Neural progenitor cell (in vitro differentiated cells): ENCODE measurements around the gene KRT77. TPM values are rescaled to one million over a fixed set of nuclear protein-coding genes. Genes with fewer than 3 reads are reported as not detected.

Experiments
- DNase-seq: peaks from one replicate; pipeline ENCODE4 v3.0.0-alpha.2; 2016; ENCODE audit warnings: low spot score
- H2AFZ ChIP-seq: fragments of 200-600 bp; sonication (generic); replicated peaks from 2 replicates; pipeline ENCODE4 v1.6.1; 2016; ENCODE audit warnings: antibody characterized with exemption
- H3F3A ChIP-seq: fragments of 200-600 bp; sonication (generic); 2 replicates; pipeline ENCODE4 v1.6.1; 2016; ENCODE audit warnings: antibody characterized with exemption, low read depth
- H3K27ac ChIP-seq: fragments of 200-600 bp; sonication (generic); 2 replicates; pipeline ENCODE4 v1.5.1; 2016; ENCODE audit warnings: mild to moderate bottlenecking
- H3K27me3 ChIP-seq: fragments of 200-600 bp; sonication (generic); 2 replicates; pipeline ENCODE4 v1.6.1; 2016; ENCODE audit warnings: mild to moderate bottlenecking, moderate library complexity
- H3K36me3 ChIP-seq: fragments of 200-600 bp; sonication (generic); 2 replicates; pipeline ENCODE4 v1.5.1; 2016
- H3K4me1 ChIP-seq: fragments of 200-600 bp; sonication (generic); 2 replicates; pipeline ENCODE4 v1.6.1; 2016; ENCODE audit warnings: mixed run types
- H3K4me2 ChIP-seq: fragments of 200-600 bp; sonication (generic); 2 replicates; pipeline ENCODE4 v1.6.1; 2016
- H3K4me3 ChIP-seq: fragments of 200-600 bp; sonication (generic); 2 replicates; pipeline ENCODE4 v1.5.1; 2016
- H3K79me2 ChIP-seq: fragments of 200-600 bp; sonication (generic); 2 replicates; pipeline ENCODE4 v1.6.1; 2016; ENCODE audit warnings: low read depth
- H3K9ac ChIP-seq: fragments of 200-600 bp; sonication (generic); 2 replicates; pipeline ENCODE4 v1.6.1; 2016
- H3K9me3 ChIP-seq: fragments of 200-600 bp; sonication (generic); 2 replicates; pipeline ENCODE4 v1.5.1; 2016; ENCODE audit warnings: low read depth
- H4K20me1 ChIP-seq: fragments of 200-600 bp; sonication (generic); 2 replicates; pipeline ENCODE4 v1.6.1; 2016; ENCODE audit warnings: low read depth
- H3K27ac Mint-ChIP-seq: 3 replicates; pipeline ENCODE4 v1.8.0; 2021; ENCODE audit warnings: mixed read lengths
- H3K27me3 Mint-ChIP-seq: 2 replicates; pipeline ENCODE4 v1.8.0; 2022; ENCODE audit warnings: low read depth, mild to moderate bottlenecking, inconsistent platforms, moderate library complexity, mixed read lengths; ENCODE audit not compliant: insufficient read depth
- H3K36me3 Mint-ChIP-seq: 3 replicates; pipeline ENCODE4 v1.8.0; 2021; ENCODE audit warnings: mixed read lengths
- H3K4me1 Mint-ChIP-seq: 3 replicates; pipeline ENCODE4 v1.8.0; 2021; ENCODE audit warnings: mixed read lengths
- H3K4me3 Mint-ChIP-seq: 3 replicates; pipeline ENCODE4 v1.8.0; 2021; ENCODE audit warnings: mild to moderate bottlenecking, moderate library complexity, mixed read lengths
- H3K9me3 Mint-ChIP-seq: 3 replicates; pipeline ENCODE4 v1.8.0; 2020; ENCODE audit warnings: mixed read lengths
- EZH2 ChIP-seq: fragments of 200-600 bp; sonication (generic); IDR thresholded peaks from 2 replicates; pipeline ENCODE4 v1.6.1; 2017; ENCODE audit warnings: antibody characterized with exemption, mild to moderate bottlenecking, moderate library complexity
- EZH2phosphoT487 ChIP-seq: fragments of 200-600 bp; sonication (generic); IDR thresholded peaks from 2 replicates; pipeline ENCODE4 v1.6.1; 2017; ENCODE audit warnings: antibody characterized with exemption
- total RNA-seq: library from RNA; depleted of rRNA; stranded (reverse); fragments of >200 nt; gene quantifications from 2 replicates; pipeline ENCODE4 v1.2.3, GENCODE V29; 2015; ENCODE audit warnings: low replicate concordance
- TF ChIP-seq, protein P1 (sequence below): fragments of 200-600 bp; sonication (generic); IDR thresholded peaks from 2 replicates; pipeline ENCODE4 v1.5.1; 2017; ENCODE audit warnings: antibody characterized with exemption, mild to moderate bottlenecking

The KRT77 gene
- total RNA-seq, 1 donor from 2014 or later: 0.47 TPM

DNA sequence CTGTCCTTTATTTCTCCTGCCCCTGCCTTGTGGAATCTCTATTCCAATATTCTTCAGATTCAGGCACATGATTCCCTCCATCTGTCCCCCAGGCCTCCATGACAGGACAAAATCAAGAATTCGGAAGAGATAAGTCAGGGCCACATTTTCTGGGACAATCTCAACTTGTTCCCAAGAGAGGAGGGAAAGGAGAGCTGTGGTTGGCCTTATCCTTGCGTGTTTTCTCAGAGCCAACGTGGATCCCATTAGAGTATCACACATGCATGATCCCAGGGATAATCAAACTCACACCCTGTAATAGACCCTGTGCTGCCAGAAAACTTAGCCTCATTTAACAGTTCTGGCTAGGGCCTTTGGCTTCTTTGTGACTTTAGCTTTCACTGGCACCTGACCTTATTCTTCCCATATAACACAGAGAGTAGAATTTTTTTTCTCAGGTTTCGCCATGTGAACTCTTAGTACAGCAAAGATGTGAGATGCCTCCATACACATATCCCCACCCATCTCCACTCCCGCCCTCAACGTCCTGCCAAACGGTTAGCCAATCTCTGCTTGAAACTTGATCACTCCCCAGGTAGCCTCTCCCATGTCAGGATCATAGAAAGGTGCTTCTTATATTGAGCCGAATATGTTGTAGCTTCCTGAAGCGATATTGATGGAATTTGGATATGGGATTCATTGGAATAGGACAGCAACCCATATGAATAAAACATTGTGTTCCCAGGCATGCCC, 16.4 kb downstream of the KRT77 start:
- Histone ChIP-seq H3K9me3 (no peaks in the 10 kb centered on the region), H3K27me3 (peaks cover 57% of the 10 kb centered on the region), H3K4me2 (no peak overlapping the region), H3K9ac (no peak overlapping the region), H3F3A (peaks cover 5% of the 10 kb centered on the region), H2AFZ (no peak overlapping the region), H3K36me3 (no peaks in the 10 kb centered on the region), H3K27ac (no peak overlapping the region), H3K4me1 (peaks cover 8% of the 10 kb centered on the region), H3K4me3 (no peak overlapping the region), H3K79me2 (no peaks in the 10 kb centered on the region), H4K20me1 (no peaks in the 10 kb centered on the region)
- no peaks in the 10 kb centered on the region for H3K9me3 Mint-ChIP-seq
- TF ChIP-seq EZH2 (no peak), EZH2phosphoT487 (no peak)
- TF ChIP-seq, protein P1, sequence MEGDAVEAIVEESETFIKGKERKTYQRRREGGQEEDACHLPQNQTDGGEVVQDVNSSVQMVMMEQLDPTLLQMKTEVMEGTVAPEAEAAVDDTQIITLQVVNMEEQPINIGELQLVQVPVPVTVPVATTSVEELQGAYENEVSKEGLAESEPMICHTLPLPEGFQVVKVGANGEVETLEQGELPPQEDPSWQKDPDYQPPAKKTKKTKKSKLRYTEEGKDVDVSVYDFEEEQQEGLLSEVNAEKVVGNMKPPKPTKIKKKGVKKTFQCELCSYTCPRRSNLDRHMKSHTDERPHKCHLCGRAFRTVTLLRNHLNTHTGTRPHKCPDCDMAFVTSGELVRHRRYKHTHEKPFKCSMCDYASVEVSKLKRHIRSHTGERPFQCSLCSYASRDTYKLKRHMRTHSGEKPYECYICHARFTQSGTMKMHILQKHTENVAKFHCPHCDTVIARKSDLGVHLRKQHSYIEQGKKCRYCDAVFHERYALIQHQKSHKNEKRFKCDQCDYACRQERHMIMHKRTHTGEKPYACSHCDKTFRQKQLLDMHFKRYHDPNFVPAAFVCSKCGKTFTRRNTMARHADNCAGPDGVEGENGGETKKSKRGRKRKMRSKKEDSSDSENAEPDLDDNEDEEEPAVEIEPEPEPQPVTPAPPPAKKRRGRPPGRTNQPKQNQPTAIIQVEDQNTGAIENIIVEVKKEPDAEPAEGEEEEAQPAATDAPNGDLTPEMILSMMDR: no peak
- peaks cover 12% of the 10 kb centered on the region for H3K4me1 Mint-ChIP-seq
- H3K27me3 Mint-ChIP-seq: peaks cover 33% of the 10 kb centered on the region
- no peak overlapping the region for H3K27ac Mint-ChIP-seq
- no peaks in the 10 kb centered on the region for H3K36me3 Mint-ChIP-seq
- DNase-seq: no peak
- no peak overlapping the region for H3K4me3 Mint-ChIP-seq

GRCh38 chr12:52686063-52686462, 17.3 kb downstream of the KRT77 start:
- no peaks in the 10 kb centered on the region for H3F3A ChIP-seq
- no peak overlapping the region for H3K4me3 ChIP-seq
- H3K9ac ChIP-seq: no peak overlapping the region
- no peaks in the 10 kb centered on the region for H4K20me1 ChIP-seq
- Mint-ChIP-seq H3K27ac (no peak overlapping the region), H3K27me3 (peaks cover 26% of the 10 kb centered on the region), H3K36me3 (no peaks in the 10 kb centered on the region), H3K4me1 (peaks cover 4% of the 10 kb centered on the region), H3K4me3 (no peak overlapping the region), H3K9me3 (no peaks in the 10 kb centered on the region)
- H3K27me3 ChIP-seq: peaks cover 48% of the 10 kb centered on the region
- H3K79me2 ChIP-seq: no peaks in the 10 kb centered on the region
- H3K4me1 ChIP-seq: peaks cover 5% of the 10 kb centered on the region
- H3K9me3 ChIP-seq: no peaks in the 10 kb centered on the region
- H3K36me3 ChIP-seq: no peaks in the 10 kb centered on the region
- H2AFZ ChIP-seq: no peak overlapping the region
- TF ChIP-seq EZH2: no peak
- TF ChIP-seq, protein P1: no peak
- H3K27ac ChIP-seq: no peak overlapping the region
- H3K4me2 ChIP-seq: no peak overlapping the region
- DNase-seq: no peak

GRCh38 chr12:52685406-52685890, 17.9 kb downstream of the KRT77 start:
- Histone ChIP-seq H3K27me3 (peaks cover 48% of the 10 kb centered on the region), H3K4me1 (no peaks in the 10 kb centered on the region), H3F3A (no peaks in the 10 kb centered on the region), H3K4me3 (no peak overlapping the region), H3K79me2 (no peaks in the 10 kb centered on the region), H3K27ac (no peak overlapping the region), H3K9me3 (no peaks in the 10 kb centered on the region), H3K4me2 (no peak overlapping the region), H2AFZ (no peak overlapping the region), H4K20me1 (no peaks in the 10 kb centered on the region), H3K9ac (no peak overlapping the region), H3K36me3 (no peaks in the 10 kb centered on the region)
- Mint-ChIP-seq H3K36me3 (no peaks in the 10 kb centered on the region), H3K27me3 (peaks cover 24% of the 10 kb centered on the region), H3K4me1 (no peaks in the 10 kb centered on the region), H3K27ac (no peak overlapping the region), H3K9me3 (no peaks in the 10 kb centered on the region), H3K4me3 (no peak overlapping the region)
- no peak for TF ChIP-seq EZH2
- no peak for DNase-seq

- peaks cover 23% of the 10 kb centered on the region for H3K27me3 Mint-ChIP-seq
- no peaks in the 10 kb centered on the region for H3K4me1 Mint-ChIP-seq
- no peak overlapping the region for H3K4me3 Mint-ChIP-seq
- H3K4me2 ChIP-seq: no peak overlapping the region
- H3K79me2 ChIP-seq: no peaks in the 10 kb centered on the region
- H3K27ac Mint-ChIP-seq: no peak overlapping the region
- no peak overlapping the region for H3K27ac ChIP-seq
- no peaks in the 10 kb centered on the region for H3K9me3 Mint-ChIP-seq
- no peaks in the 10 kb centered on the region for H3F3A ChIP-seq
- no peak for DNase-seq
- H3K27me3 ChIP-seq: peaks cover 47% of the 10 kb centered on the region
- H3K4me3 ChIP-seq: no peak overlapping the region
- no peaks in the 10 kb centered on the region for H3K36me3 ChIP-seq
- TF ChIP-seq EZH2phosphoT487 (no peak), EZH2 (no peak)
- TF ChIP-seq, protein P1: no peak
- no peak overlapping the region for H3K9ac ChIP-seq
- H4K20me1 ChIP-seq: no peaks in the 10 kb centered on the region
- H3K4me1 ChIP-seq: no peaks in the 10 kb centered on the region
- H2AFZ ChIP-seq: no peak overlapping the region
- no peaks in the 10 kb centered on the region for H3K36me3 Mint-ChIP-seq
- no peaks in the 10 kb centered on the region for H3K9me3 ChIP-seq
Measured at GRCh38 chr12:52684431-52684830, 18.9 kb downstream of the KRT77 start.
